ENCODE results near the gene FAM184B. TPM values are rescaled to one million over a fixed set of nuclear protein-coding genes. Genes with fewer than 3 reads are reported as not detected.

The FAM184B gene
- total RNA-seq, 1 donor, result not detected

DNA sequence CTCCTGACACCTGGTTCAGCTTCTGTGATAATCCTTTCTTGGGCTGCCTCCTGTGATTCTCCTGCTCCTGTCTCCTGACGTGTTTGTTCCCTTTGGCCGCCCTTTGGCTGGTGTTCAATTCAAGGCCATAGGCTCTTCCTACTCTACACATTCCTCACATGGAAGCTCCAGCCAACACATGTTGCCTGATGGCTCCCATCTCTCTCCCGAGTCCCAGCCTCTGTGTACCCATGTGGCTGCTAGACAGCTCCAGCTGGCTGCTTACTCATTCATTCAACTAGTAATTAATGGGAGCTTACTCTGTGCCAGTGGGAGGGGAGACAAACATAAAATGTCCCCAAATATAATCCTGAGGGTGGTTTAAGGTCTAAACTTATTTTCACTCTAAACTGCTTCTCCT is 176.2 kb downstream of the FAM184B start:
- H3K4me1 ChIP-seq (ENCODE audit: insufficient read depth, low read length), result peaks cover 6% of the 10 kb centered on the region
- peaks cover 35% of the 10 kb centered on the region for H3K36me3 ChIP-seq (ENCODE audit: insufficient read depth, low read length)
- no peak overlapping the region for H3K4me3 ChIP-seq (ENCODE audit: insufficient read depth, low read length)
- H3K4me2 ChIP-seq (ENCODE audit: insufficient read depth, low read length), result no peak overlapping the region
- H3K79me2 ChIP-seq (ENCODE audit: insufficient read depth, low read length), result no peaks in the 10 kb centered on the region
- no peaks in the 10 kb centered on the region for H3K27me3 ChIP-seq (ENCODE audit: insufficient read depth, low read length)
- peak; percentile 46 for DNase-seq (ENCODE audit: insufficient read length, low spot score, missing footprints)
- no peak overlapping the region for H3K27ac ChIP-seq (ENCODE audit: low read depth, low read length)
- no peaks in the 10 kb centered on the region for H4K20me1 ChIP-seq (ENCODE audit: insufficient read depth, low read length)
- TF ChIP-seq, protein P1, sequence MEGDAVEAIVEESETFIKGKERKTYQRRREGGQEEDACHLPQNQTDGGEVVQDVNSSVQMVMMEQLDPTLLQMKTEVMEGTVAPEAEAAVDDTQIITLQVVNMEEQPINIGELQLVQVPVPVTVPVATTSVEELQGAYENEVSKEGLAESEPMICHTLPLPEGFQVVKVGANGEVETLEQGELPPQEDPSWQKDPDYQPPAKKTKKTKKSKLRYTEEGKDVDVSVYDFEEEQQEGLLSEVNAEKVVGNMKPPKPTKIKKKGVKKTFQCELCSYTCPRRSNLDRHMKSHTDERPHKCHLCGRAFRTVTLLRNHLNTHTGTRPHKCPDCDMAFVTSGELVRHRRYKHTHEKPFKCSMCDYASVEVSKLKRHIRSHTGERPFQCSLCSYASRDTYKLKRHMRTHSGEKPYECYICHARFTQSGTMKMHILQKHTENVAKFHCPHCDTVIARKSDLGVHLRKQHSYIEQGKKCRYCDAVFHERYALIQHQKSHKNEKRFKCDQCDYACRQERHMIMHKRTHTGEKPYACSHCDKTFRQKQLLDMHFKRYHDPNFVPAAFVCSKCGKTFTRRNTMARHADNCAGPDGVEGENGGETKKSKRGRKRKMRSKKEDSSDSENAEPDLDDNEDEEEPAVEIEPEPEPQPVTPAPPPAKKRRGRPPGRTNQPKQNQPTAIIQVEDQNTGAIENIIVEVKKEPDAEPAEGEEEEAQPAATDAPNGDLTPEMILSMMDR (IDR thresholded peaks at IDR 0.05; ENCODE audit: extremely low read depth, low read depth, low read length), result no peak
- no peaks in the 10 kb centered on the region for H3K9me3 ChIP-seq (ENCODE audit: low read depth, low read length)
- H2AFZ ChIP-seq (ENCODE audit: low read length), result no peak overlapping the region

DNA sequence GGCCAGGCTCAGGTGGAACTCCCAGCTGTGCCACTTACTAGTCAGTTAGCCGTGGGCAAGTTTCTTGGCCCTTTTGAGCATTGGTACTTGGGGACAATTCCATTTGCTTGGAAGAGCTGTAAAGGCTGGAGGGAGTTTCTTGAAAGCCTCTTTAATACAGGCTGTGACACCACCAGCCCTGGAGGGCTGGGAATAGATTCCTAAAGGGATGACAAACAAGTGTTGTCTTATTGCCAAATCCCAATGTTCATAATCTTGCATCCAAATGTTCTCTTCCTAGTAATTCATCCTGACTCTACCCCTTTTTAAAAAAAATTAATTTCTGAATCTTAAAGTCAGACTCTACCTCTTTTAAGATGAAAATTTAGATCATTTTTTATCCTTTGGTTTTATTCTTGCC is 181.6 kb downstream of the FAM184B start:
- Histone ChIP-seq H2AFZ (ENCODE audit: low read length) (no peak overlapping the region), H4K20me1 (ENCODE audit: insufficient read depth, low read length) (no peaks in the 10 kb centered on the region), H3K9me3 (ENCODE audit: low read depth, low read length) (no peaks in the 10 kb centered on the region), H3K27ac (ENCODE audit: low read depth, low read length) (no peak overlapping the region), H3K4me1 (ENCODE audit: insufficient read depth, low read length) (no peaks in the 10 kb centered on the region), H3K4me2 (ENCODE audit: insufficient read depth, low read length) (no peak overlapping the region), H3K4me3 (ENCODE audit: insufficient read depth, low read length) (no peak overlapping the region), H3K79me2 (ENCODE audit: insufficient read depth, low read length) (no peaks in the 10 kb centered on the region), H3K36me3 (ENCODE audit: insufficient read depth, low read length) (peaks cover 51% of the 10 kb centered on the region), H3K27me3 (ENCODE audit: insufficient read depth, low read length) (no peaks in the 10 kb centered on the region)
- TF ChIP-seq, protein P1 (IDR thresholded peaks at IDR 0.05; ENCODE audit: extremely low read depth, low read depth, low read length), result no peak
- DNase-seq (ENCODE audit: insufficient read length, low spot score, missing footprints), result peak; percentile 48

DNA sequence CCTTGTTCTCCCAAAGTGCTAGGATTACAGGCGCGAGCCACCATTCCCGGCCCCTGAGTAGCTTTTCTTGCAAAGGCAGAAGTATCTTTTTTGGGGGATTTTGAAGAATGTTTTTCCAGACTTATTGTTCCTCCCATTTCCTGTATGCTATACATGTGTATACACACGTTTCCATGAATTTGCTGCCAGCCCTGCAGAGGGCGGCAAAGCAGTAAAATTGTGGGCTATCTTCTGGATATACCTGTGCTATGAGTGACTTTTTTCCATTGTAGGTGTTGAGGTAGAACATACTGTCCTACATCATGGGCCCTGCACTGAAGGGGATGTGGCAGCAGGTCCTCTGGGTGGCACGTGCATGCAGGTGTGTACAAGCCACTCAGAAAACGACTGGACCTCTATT is 183.9 kb downstream of the FAM184B start:
- TF ChIP-seq, protein P1 (IDR thresholded peaks at IDR 0.05; ENCODE audit: extremely low read depth, low read depth, low read length), result peak; percentile 42
- DNase-seq (ENCODE audit: insufficient read length, low spot score, missing footprints), result no peak
- H3K4me1 ChIP-seq (ENCODE audit: insufficient read depth, low read length), result no peaks in the 10 kb centered on the region
- no peak overlapping the region for H3K27ac ChIP-seq (ENCODE audit: low read depth, low read length)
- no peaks in the 10 kb centered on the region for H3K27me3 ChIP-seq (ENCODE audit: insufficient read depth, low read length)
- no peaks in the 10 kb centered on the region for H4K20me1 ChIP-seq (ENCODE audit: insufficient read depth, low read length)
- no peak overlapping the region for H3K4me3 ChIP-seq (ENCODE audit: insufficient read depth, low read length)
- H3K36me3 ChIP-seq (ENCODE audit: insufficient read depth, low read length), result peaks cover 53% of the 10 kb centered on the region
- no peaks in the 10 kb centered on the region for H3K9me3 ChIP-seq (ENCODE audit: low read depth, low read length)
- no peak overlapping the region for H2AFZ ChIP-seq (ENCODE audit: low read length)
- no peaks in the 10 kb centered on the region for H3K79me2 ChIP-seq (ENCODE audit: insufficient read depth, low read length)
- H3K4me2 ChIP-seq (ENCODE audit: insufficient read depth, low read length), result no peak overlapping the region

DNA sequence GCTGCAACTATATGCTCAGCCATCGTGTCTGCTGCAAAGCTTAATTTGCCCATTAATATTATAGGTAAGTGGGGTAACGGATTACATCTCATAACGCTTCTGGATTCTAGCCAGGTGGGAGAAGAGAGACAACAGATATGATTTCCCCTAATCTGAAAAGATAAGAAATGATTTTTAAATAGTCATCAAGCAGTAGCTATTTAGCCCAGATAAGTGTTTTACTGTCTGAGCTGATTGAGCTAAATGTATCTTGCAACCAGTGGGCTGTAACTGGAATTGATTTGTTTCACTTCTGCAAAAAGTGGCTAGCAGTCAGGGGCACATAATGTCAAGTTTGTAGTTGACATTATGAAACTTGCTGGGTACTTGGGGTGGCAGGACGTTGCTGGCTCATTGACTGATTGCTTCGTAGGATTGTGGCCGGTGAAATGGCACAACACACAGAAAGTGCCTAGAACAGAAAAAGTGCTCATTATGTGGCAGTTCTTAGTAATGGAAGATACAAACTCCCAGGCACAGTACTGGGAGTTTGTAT is 185.9 kb downstream of the FAM184B start:
- Histone ChIP-seq H4K20me1 (ENCODE audit: insufficient read depth, low read length) (no peaks in the 10 kb centered on the region), H3K79me2 (ENCODE audit: insufficient read depth, low read length) (no peaks in the 10 kb centered on the region), H3K4me2 (ENCODE audit: insufficient read depth, low read length) (no peak overlapping the region), H2AFZ (ENCODE audit: low read length) (no peak overlapping the region), H3K4me1 (ENCODE audit: insufficient read depth, low read length) (no peaks in the 10 kb centered on the region), H3K27ac (ENCODE audit: low read depth, low read length) (no peak overlapping the region), H3K36me3 (ENCODE audit: insufficient read depth, low read length) (peaks cover 43% of the 10 kb centered on the region), H3K27me3 (ENCODE audit: insufficient read depth, low read length) (no peaks in the 10 kb centered on the region), H3K9me3 (ENCODE audit: low read depth, low read length) (no peaks in the 10 kb centered on the region), H3K4me3 (ENCODE audit: insufficient read depth, low read length) (no peak overlapping the region)
- no peak for DNase-seq (ENCODE audit: insufficient read length, low spot score, missing footprints)
- TF ChIP-seq, protein P1 (IDR thresholded peaks at IDR 0.05; ENCODE audit: extremely low read depth, low read depth, low read length), result no peak

Measured in osteoblast (primary cell).